Common myeloid progenitor, CD34-positive (primary cell): ENCODE data around the gene FSIP1.

Experiments
- CTCF ChIA-PET: fragments of 350-600 bp; sonication (Branson Sonifier 250); formaldehyde crosslinking; loops from one replicate; lab custom pipeline; 2021; ENCODE audit warnings: antibody characterized with exemption; lab: Charles Lee
- POLR2A ChIA-PET: fragments of 350-600 bp; sonication (Branson Sonifier 250); formaldehyde crosslinking; loops from one replicate; lab custom pipeline; 2021; ENCODE audit warnings: antibody characterized with exemption; lab: Charles Lee
- DNase-seq, 3 donors: peaks; one replicate each; pipeline versions ENCODE4 v3.0.0 to v3.0.0-alpha.2; 2013
- H3K27ac ChIP-seq, 2 experiments: 1 replicate in 1 of 2; 2 replicates in 1 of 2; pipeline ENCODE4 v1.7.0; 2013; ENCODE audit warnings: inconsistent platforms in 2 of 2, low read length in 2 of 2, mild to moderate bottlenecking in 2 of 2, low read depth in 1 of 2, moderate library complexity in 1 of 2; ENCODE audit not compliant: severe bottlenecking in 2 of 2, insufficient read depth in 1 of 2, poor library complexity in 1 of 2
- H3K27me3 ChIP-seq, 5 experiments: replicated peaks in 2 of 5; 1 replicate in 3 of 5; 2 replicates in 2 of 5; pipeline versions ENCODE4 v1.6.1 to v1.7.0; 2013; ENCODE audit warnings: low read length in 4 of 5, mild to moderate bottlenecking in 2 of 5, moderate library complexity in 2 of 5, inconsistent platforms in 1 of 5; ENCODE audit not compliant: insufficient read depth in 5 of 5, control insufficient read depth in 4 of 5
- H3K36me3 ChIP-seq, 4 experiments: 1 replicate in 2 of 4; 2 replicates in 2 of 4; pipeline versions ENCODE4 v1.6.1 to v1.7.0; 2013; ENCODE audit warnings: low read length in 3 of 4, control low read depth in 1 of 4, mild to moderate bottlenecking in 1 of 4; ENCODE audit not compliant: control insufficient read depth in 4 of 4, insufficient read depth in 4 of 4
- H3K4me1 ChIP-seq, 4 experiments: 1 replicate in 3 of 4; 2 replicates in 1 of 4; pipeline versions ENCODE4 v1.6.1 to v1.7.1; 2013; ENCODE audit warnings: low read length in 3 of 4, mild to moderate bottlenecking in 3 of 4, control low read depth in 1 of 4, inconsistent platforms in 1 of 4, moderate library complexity in 1 of 4; ENCODE audit not compliant: control insufficient read depth in 4 of 4, insufficient read depth in 4 of 4; ENCODE audit errors: control extremely low read depth in 1 of 4
- H3K4me3 ChIP-seq, 7 experiments: 1 replicate in 4 of 7; 2 replicates in 3 of 7; pipeline versions ENCODE4 v1.5.1 to v1.7.0; 2013; ENCODE audit warnings: mild to moderate bottlenecking in 7 of 7, low read length in 6 of 7, moderate library complexity in 6 of 7, inconsistent platforms in 2 of 7, low read depth in 2 of 7, control low read depth in 1 of 7; ENCODE audit not compliant: insufficient read depth in 4 of 7, control insufficient read depth in 1 of 7; ENCODE audit errors: extremely low read depth in 1 of 7
- H3K9me3 ChIP-seq, 5 experiments: 1 replicate in 4 of 5; 2 replicates in 1 of 5; pipeline versions ENCODE4 v1.6.1 to v1.7.1; 2013; ENCODE audit warnings: low read length in 4 of 5, mild to moderate bottlenecking in 2 of 5, inconsistent platforms in 1 of 5, low read depth in 1 of 5, moderate library complexity in 1 of 5; ENCODE audit not compliant: control insufficient read depth in 4 of 5, insufficient read depth in 2 of 5; ENCODE audit errors: control extremely low read depth in 1 of 5
- WGBS: methylation state at CpG from one replicate; pipeline ENCODE4 v1.1.5; 2013; ENCODE audit not compliant: insufficient coverage; 5-methylcytosine and 5-hydroxymethylcytosine counted together

FSIP1 gene

GRCh38 chr15:39598958-39599845 lies 183.4 kb downstream of the FSIP1 start:
- CTCF ChIA-PET, result no interaction called here
- POLR2A ChIA-PET, result no interaction called here
- no peak overlapping the region for H3K4me3 ChIP-seq
- H3K9me3 ChIP-seq, result no peaks in the 10 kb centered on the region
- 93% methylated on average over 11 of the region's 12 CpGs for WGBS
- no peaks in the 10 kb centered on the region for H3K36me3 ChIP-seq
- no peaks in the 10 kb centered on the region for H3K4me1 ChIP-seq
- no peak overlapping the region for H3K27ac ChIP-seq
- no peak for DNase-seq
- no peaks in the 10 kb centered on the region for H3K27me3 ChIP-seq

- DNase-seq, result no peak
- no peaks in the 10 kb centered on the region for H3K9me3 ChIP-seq
- no peaks in the 10 kb centered on the region for H3K36me3 ChIP-seq
- no peaks in the 10 kb centered on the region for H3K4me1 ChIP-seq
- H3K4me3 ChIP-seq, result no peak overlapping the region
- no peaks in the 10 kb centered on the region for H3K27me3 ChIP-seq
- WGBS, result no CpG with 5 or more reads among the region's 3 CpGs
- no peak overlapping the region for H3K27ac ChIP-seq
- CTCF ChIA-PET, result no interaction called here
- POLR2A ChIA-PET, result no interaction called here
These were observed 184.3 kb downstream of the FSIP1 start for GRCh38 chr15:39598186-39598850.

- no peaks in the 10 kb centered on the region for H3K9me3 ChIP-seq
- DNase-seq, result no peak
- no peaks in the 10 kb centered on the region for H3K4me1 ChIP-seq
- no peak overlapping the region for H3K4me3 ChIP-seq
- H3K27me3 ChIP-seq, result no peaks in the 10 kb centered on the region
- H3K27ac ChIP-seq, result no peak overlapping the region
- WGBS, result 96% methylated on average over 3 of the region's 6 CpGs
- H3K36me3 ChIP-seq, result peaks cover 0 to 3% (median 0%) of the 10 kb centered on the region in 4 experiments
- CTCF ChIA-PET, result no interaction called here
- POLR2A ChIA-PET, result no interaction called here
These were observed 184.9 kb downstream of the FSIP1 start for GRCh38 chr15:39597751-39598185.

- WGBS, result no CpG with 5 or more reads among the region's 2 CpGs
- Histone ChIP-seq H3K4me1 (no peaks in the 10 kb centered on the region), H3K27ac (no peak overlapping the region), H3K4me3 (no peak overlapping the region), H3K9me3 (no peaks in the 10 kb centered on the region), H3K27me3 (no peaks in the 10 kb centered on the region), H3K36me3 (peaks cover 0 to 7% (median 0%) of the 10 kb centered on the region in 4 experiments)
- ChIA-PET CTCF (no interaction called here), POLR2A (no interaction called here)
- no peak for DNase-seq
These were observed 185.3 kb downstream of the FSIP1 start for GRCh38 chr15:39597336-39597735.

GRCh38 chr15:39596358-39597051 lies 186.1 kb downstream of the FSIP1 start:
- Histone ChIP-seq H3K4me1 (no peaks in the 10 kb centered on the region), H3K27ac (no peak overlapping the region), H3K27me3 (no peaks in the 10 kb centered on the region), H3K36me3 (peaks cover 0 to 8% (median 0%) of the 10 kb centered on the region in 4 experiments), H3K4me3 (no peak overlapping the region), H3K9me3 (no peaks in the 10 kb centered on the region)
- ChIA-PET POLR2A (no interaction called here), CTCF (interaction anchor here (1.2 kb wide), 1 partner anchor 16 kb away, joined by 3 read pairs; no protein-coding TSS in a partner anchor)
- 80% methylated on average over 2 of the region's 5 CpGs for WGBS
- no peak for DNase-seq

GRCh38 chr15:39595338-39596221 lies 187.1 kb downstream of the FSIP1 start:
- no peak overlapping the region for H3K27ac ChIP-seq
- no peak for DNase-seq
- H3K4me3 ChIP-seq, result no peak overlapping the region
- H3K27me3 ChIP-seq, result no peaks in the 10 kb centered on the region
- POLR2A ChIA-PET, result no interaction called here
- WGBS, result 100% methylated on average over 7 of the region's 8 CpGs
- no peaks in the 10 kb centered on the region for H3K4me1 ChIP-seq
- CTCF ChIA-PET, result interaction anchor here (1.2 kb wide), 1 partner anchor 15 kb away, joined by 3 read pairs; no protein-coding TSS in a partner anchor
- peaks cover 0 to 8% (median 0%) of the 10 kb centered on the region in 4 experiments for H3K36me3 ChIP-seq
- no peaks in the 10 kb centered on the region for H3K9me3 ChIP-seq
